BE2C (cell line): ENCODE results near the gene PRR23E.

ENCODE experiments used
- DNase-seq: peaks from one replicate; pipeline ENCODE4 v3.0.0-alpha.2; 2020
- H3K27me3 ChIP-seq: fragments of 250-450 bp; sonication (Bioruptor Pico); 2 replicates; pipeline ENCODE4 v1.5.1; 2020; ENCODE audit warnings: mild to moderate bottlenecking
- H3K36me3 ChIP-seq: fragments of 250-450 bp; sonication (Bioruptor Pico); 2 replicates; pipeline ENCODE4 v1.5.1; 2020; ENCODE audit warnings: mild to moderate bottlenecking
- H3K4me1 ChIP-seq: fragments of 250-450 bp; sonication (Bioruptor Pico); 2 replicates; pipeline ENCODE4 v1.5.1; 2020
- H3K4me3 ChIP-seq: 2 replicates; pipeline ENCODE4 v1.5.1; 2011; ENCODE audit warnings: low read depth, low read length
- H3K9me3 ChIP-seq: fragments of 250-450 bp; sonication (Bioruptor Pico); 2 replicates; pipeline ENCODE4 v1.5.1; 2020
- CTCF ChIP-seq: IDR thresholded peaks from 2 replicates; pipeline ENCODE4 v1.5.1; 2012; ENCODE audit warnings: mild to moderate bottlenecking, low read depth, low read length

The PRR23E gene

GRCh38 chr3:127207727-127208482 lies 15.0 kb downstream of the PRR23E start:
- H3K36me3 ChIP-seq: no peaks in the 10 kb centered on the region
- no peak overlapping the region for H3K4me3 ChIP-seq
- TF ChIP-seq CTCF: no peak
- H3K4me1 ChIP-seq: no peaks in the 10 kb centered on the region
- no peaks in the 10 kb centered on the region for H3K9me3 ChIP-seq
- no peaks in the 10 kb centered on the region for H3K27me3 ChIP-seq
- DNase-seq: no peak

- Histone ChIP-seq H3K9me3 (no peaks in the 10 kb centered on the region), H3K4me3 (no peak overlapping the region), H3K27me3 (no peaks in the 10 kb centered on the region), H3K36me3 (no peaks in the 10 kb centered on the region), H3K4me1 (no peaks in the 10 kb centered on the region)
- no peak for TF ChIP-seq CTCF
- no peak for DNase-seq
Observed at GRCh38 chr3:127208483-127209100, 15.7 kb downstream of the PRR23E start.

GRCh38 chr3:127209155-127209839 lies 16.4 kb downstream of the PRR23E start:
- no peak for TF ChIP-seq CTCF
- no peak for DNase-seq
- no peaks in the 10 kb centered on the region for H3K36me3 ChIP-seq
- H3K27me3 ChIP-seq: no peaks in the 10 kb centered on the region
- H3K4me1 ChIP-seq: no peaks in the 10 kb centered on the region
- no peak overlapping the region for H3K4me3 ChIP-seq
- no peaks in the 10 kb centered on the region for H3K9me3 ChIP-seq

GRCh38 chr3:127209840-127210653 lies 17.1 kb downstream of the PRR23E start:
- no peaks in the 10 kb centered on the region for H3K9me3 ChIP-seq
- no peak for TF ChIP-seq CTCF
- H3K36me3 ChIP-seq: no peaks in the 10 kb centered on the region
- no peak overlapping the region for H3K4me3 ChIP-seq
- no peaks in the 10 kb centered on the region for H3K4me1 ChIP-seq
- H3K27me3 ChIP-seq: no peaks in the 10 kb centered on the region
- peak; percentile 54 for DNase-seq

GRCh38 chr3:127210654-127210943 lies 17.7 kb downstream of the PRR23E start:
- Histone ChIP-seq H3K27me3 (no peaks in the 10 kb centered on the region), H3K9me3 (no peaks in the 10 kb centered on the region), H3K4me1 (no peaks in the 10 kb centered on the region), H3K36me3 (no peaks in the 10 kb centered on the region), H3K4me3 (no peak overlapping the region)
- DNase-seq: no peak
- TF ChIP-seq CTCF: no peak
